Stimulated activated CD8-positive, alpha-beta memory T cell treated with anti-CD3 and anti-CD28 coated beads, Interleukin-15, amount 100 ng/mL, for 1 hour (primary cell): Measurements from ENCODE around the gene TMEM164.

ENCODE experiments used
- DNase-seq: peaks from one replicate; pipeline ENCODE4 v3.0.0-alpha.2; 2020; ENCODE audit warnings: low read depth

Gene TMEM164

GRCh38 chrX:110037178-110037577, 34.3 kb downstream of the TMEM164 start:
- DNase-seq = no peak

GRCh38 chrX:110038900-110039299, 36.0 kb downstream of the TMEM164 start:
- no peak for DNase-seq

GRCh38 chrX:110041980-110042379, 39.1 kb downstream of the TMEM164 start:
- DNase-seq = no peak

- no peak for DNase-seq
These were observed 39.6 kb downstream of the TMEM164 start for GRCh38 chrX:110042496-110042895.

GRCh38 chrX:110043506-110043905, 40.6 kb downstream of the TMEM164 start:
- no peak for DNase-seq

- no peak for DNase-seq
These were observed 41.7 kb downstream of the TMEM164 start for GRCh38 chrX:110044346-110045249.

GRCh38 chrX:110045421-110045820, 42.5 kb downstream of the TMEM164 start:
- DNase-seq = no peak

- DNase-seq = no peak
These were observed 43.1 kb downstream of the TMEM164 start for GRCh38 chrX:110046001-110046400.

GRCh38 chrX:110046971-110047370, 44.1 kb downstream of the TMEM164 start:
- DNase-seq = no peak

- no peak for DNase-seq
These were observed 46.2 kb downstream of the TMEM164 start for GRCh38 chrX:110049096-110049495.

- DNase-seq = no peak
These were observed 47.5 kb downstream of the TMEM164 start for GRCh38 chrX:110050386-110050785.

GRCh38 chrX:110050901-110051300, 48.0 kb downstream of the TMEM164 start:
- no peak for DNase-seq

GRCh38 chrX:110051559-110051958, 48.6 kb downstream of the TMEM164 start:
- no peak for DNase-seq

- DNase-seq = no peak
These were observed 49.4 kb downstream of the TMEM164 start for GRCh38 chrX:110052303-110052702.

GRCh38 chrX:110053453-110053852, 50.5 kb downstream of the TMEM164 start:
- no peak for DNase-seq

GRCh38 chrX:110055616-110056015, 52.7 kb downstream of the TMEM164 start:
- DNase-seq = no peak

GRCh38 chrX:110056419-110056818, 53.5 kb downstream of the TMEM164 start:
- DNase-seq = no peak

GRCh38 chrX:110059410-110059809, 56.5 kb downstream of the TMEM164 start:
- no peak for DNase-seq

- no peak for DNase-seq
These were observed 57.4 kb downstream of the TMEM164 start for GRCh38 chrX:110060317-110060716.

- DNase-seq = no peak
These were observed 58.1 kb downstream of the TMEM164 start for GRCh38 chrX:110060846-110061537.

- DNase-seq = no peak
These were observed 60.0 kb downstream of the TMEM164 start for GRCh38 chrX:110062919-110063318.

- DNase-seq = no peak
These were observed 63.7 kb downstream of the TMEM164 start for GRCh38 chrX:110066488-110067225.

- DNase-seq = no peak
These were observed 68.1 kb downstream of the TMEM164 start for GRCh38 chrX:110070970-110071369.
